ENCODE results near the gene AMER3.

- TF ChIP-seq POLR2A (IDR thresholded peaks at IDR 0.05; ENCODE audit: low read length) (no peak), GATA1 (IDR thresholded peaks at IDR 0.05; ENCODE audit: low read depth, low read length) (no peak)
These were observed 25.7 kb upstream of the AMER3 start for GRCh38 chr2:130729322-130730299.
